NB4 (cell line): ENCODE data around the gene RAET1E.

ENCODE experiments used
- POLR2A ChIP-seq: IDR thresholded peaks from 2 replicates; pipeline ENCODE4 v1.6.1; 2011; ENCODE audit warnings: mild to moderate bottlenecking; ENCODE audit not compliant: insufficient read length; ENCODE audit errors: extremely low read depth
- TF ChIP-seq, protein P1 (sequence below): IDR thresholded peaks from one replicate; pipeline ENCODE4 v1.5.1; 2012; ENCODE audit warnings: low read depth, low read length

DNA sequence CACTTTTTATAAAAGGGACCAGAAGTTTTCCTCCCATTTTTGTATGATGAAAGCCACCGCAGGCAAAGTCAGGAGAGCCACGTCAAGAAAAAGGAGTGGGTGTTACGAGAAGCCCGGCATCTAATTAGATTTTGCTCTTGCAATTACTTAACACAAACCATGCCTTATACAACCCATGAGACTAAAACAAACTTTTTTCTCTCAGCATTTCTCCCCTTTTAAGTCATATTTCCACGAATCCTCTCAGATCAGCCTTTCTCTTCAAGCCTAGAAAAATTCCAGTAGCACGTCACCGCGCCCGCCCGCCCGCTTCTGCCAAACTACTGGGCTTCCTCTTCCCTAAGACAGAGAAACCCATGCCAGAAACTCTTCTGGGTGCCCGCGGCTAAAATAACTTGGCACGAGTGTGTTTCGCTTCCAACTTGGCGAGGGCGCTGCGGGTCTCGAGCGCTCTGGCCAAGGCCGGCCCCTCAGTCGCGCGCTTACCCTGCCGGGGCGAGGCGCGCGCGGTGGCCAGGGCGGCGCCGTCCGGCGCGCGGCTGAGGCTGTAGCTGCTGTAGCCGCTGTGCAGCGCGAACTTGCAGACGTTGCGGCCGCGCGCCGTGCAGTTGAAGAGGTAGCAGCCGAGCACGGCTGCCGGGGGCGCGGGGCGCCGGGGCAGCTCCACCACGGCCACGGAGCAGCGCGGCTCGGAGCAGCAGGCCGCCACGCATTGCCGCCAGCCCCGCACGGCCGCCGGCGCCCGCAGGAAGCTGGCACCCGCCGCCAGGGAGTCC lies 34.8 kb downstream of the RAET1E start:
- no peak for TF ChIP-seq POLR2A
- TF ChIP-seq, protein P1, sequence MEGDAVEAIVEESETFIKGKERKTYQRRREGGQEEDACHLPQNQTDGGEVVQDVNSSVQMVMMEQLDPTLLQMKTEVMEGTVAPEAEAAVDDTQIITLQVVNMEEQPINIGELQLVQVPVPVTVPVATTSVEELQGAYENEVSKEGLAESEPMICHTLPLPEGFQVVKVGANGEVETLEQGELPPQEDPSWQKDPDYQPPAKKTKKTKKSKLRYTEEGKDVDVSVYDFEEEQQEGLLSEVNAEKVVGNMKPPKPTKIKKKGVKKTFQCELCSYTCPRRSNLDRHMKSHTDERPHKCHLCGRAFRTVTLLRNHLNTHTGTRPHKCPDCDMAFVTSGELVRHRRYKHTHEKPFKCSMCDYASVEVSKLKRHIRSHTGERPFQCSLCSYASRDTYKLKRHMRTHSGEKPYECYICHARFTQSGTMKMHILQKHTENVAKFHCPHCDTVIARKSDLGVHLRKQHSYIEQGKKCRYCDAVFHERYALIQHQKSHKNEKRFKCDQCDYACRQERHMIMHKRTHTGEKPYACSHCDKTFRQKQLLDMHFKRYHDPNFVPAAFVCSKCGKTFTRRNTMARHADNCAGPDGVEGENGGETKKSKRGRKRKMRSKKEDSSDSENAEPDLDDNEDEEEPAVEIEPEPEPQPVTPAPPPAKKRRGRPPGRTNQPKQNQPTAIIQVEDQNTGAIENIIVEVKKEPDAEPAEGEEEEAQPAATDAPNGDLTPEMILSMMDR, result no peak
